ENCODE measurements around the gene PRKACA. TPM values are rescaled to one million over a fixed set of nuclear protein-coding genes. Genes with fewer than 3 reads are reported as not detected.

PRKACA gene
- total RNA-seq, 1 donor: 44.0 TPM

GRCh38 chr19:14116525-14116917, 1.0 kb downstream of the PRKACA start:
- TF ChIP-seq CTCF (IDR thresholded peaks at IDR 0.05; ENCODE audit: insufficient read depth, low read length): no peak
- DNase-seq (ENCODE audit: low read depth): no peak
- peak overlapping the region; percentile 86 for H3K4me3 ChIP-seq (ENCODE audit: low read depth, low read length)

- no peak for TF ChIP-seq CTCF (IDR thresholded peaks at IDR 0.05; ENCODE audit: insufficient read depth, low read length)
- H3K4me3 ChIP-seq (ENCODE audit: low read depth, low read length): peak overlapping the region; percentile 86
- no peak for DNase-seq (ENCODE audit: low read depth)
Observed at GRCh38 chr19:14115756-14116155, 1.8 kb downstream of the PRKACA start.

- TF ChIP-seq CTCF (IDR thresholded peaks at IDR 0.05; ENCODE audit: insufficient read depth, low read length): peak; percentile 54
- no peak for DNase-seq (ENCODE audit: low read depth)
- no peak overlapping the region for H3K4me3 ChIP-seq (ENCODE audit: low read depth, low read length)
Observed at GRCh38 chr19:14114854-14115253, 2.7 kb downstream of the PRKACA start.

GRCh38 chr19:14114439-14114838, 3.1 kb downstream of the PRKACA start:
- no peak for DNase-seq (ENCODE audit: low read depth)
- TF ChIP-seq CTCF (IDR thresholded peaks at IDR 0.05; ENCODE audit: insufficient read depth, low read length): no peak
- no peak overlapping the region for H3K4me3 ChIP-seq (ENCODE audit: low read depth, low read length)

- TF ChIP-seq CTCF (IDR thresholded peaks at IDR 0.05; ENCODE audit: insufficient read depth, low read length): peak; percentile 21
- H3K4me3 ChIP-seq (ENCODE audit: low read depth, low read length): no peak overlapping the region
- no peak for DNase-seq (ENCODE audit: low read depth)
Observed at GRCh38 chr19:14113762-14114414, 3.7 kb downstream of the PRKACA start.

GRCh38 chr19:14112809-14113385, 4.7 kb downstream of the PRKACA start:
- no peak for TF ChIP-seq CTCF (IDR thresholded peaks at IDR 0.05; ENCODE audit: insufficient read depth, low read length)
- DNase-seq (ENCODE audit: low read depth): peak; percentile 36
- peak overlapping the region; percentile 33 for H3K4me3 ChIP-seq (ENCODE audit: low read depth, low read length)

Data from fibroblast of the aortic adventitia (primary cell).